Measurements from ENCODE around the gene PDZRN3. TPM values are rescaled to one million over a fixed set of nuclear protein-coding genes. Genes with fewer than 3 reads are reported as not detected.

PDZRN3 gene
- total and polyA plus RNA-seq, 2 donors (not counting 3 experiments of a cell fraction or from before 2014, with no cell fraction given): not detected

DNA sequence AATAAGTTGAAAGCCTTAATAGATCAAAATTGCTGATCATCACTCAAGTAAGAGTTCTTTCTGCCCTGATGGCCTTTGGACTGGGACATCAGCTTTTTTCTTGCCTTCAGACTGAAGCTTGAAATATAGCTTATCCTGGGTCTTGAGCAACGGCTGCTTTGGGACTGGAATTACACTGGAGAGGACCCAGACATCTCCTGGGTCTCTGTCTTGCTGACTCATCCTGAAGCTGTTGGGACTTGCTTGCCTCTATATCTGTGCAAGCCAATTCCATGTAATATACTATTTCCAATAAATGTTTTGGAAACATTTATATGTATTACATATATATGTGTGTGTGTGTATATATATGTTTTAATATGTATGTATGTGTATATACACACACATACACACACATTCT, 260.2 kb downstream of the PDZRN3 start:
- Histone ChIP-seq H3K27me3 (ENCODE audit: control insufficient read depth in 2 of 2, insufficient read depth in 2 of 2, low read length in 2 of 2) (no peaks in the 10 kb centered on the region), H3K27ac (ENCODE audit: insufficient read depth, low read depth, low read length) (no peak overlapping the region), H3K9ac (replicated peaks; ENCODE audit: extremely low read depth, insufficient read depth, low read length) (no peak overlapping the region), H3K36me3 (ENCODE audit: control insufficient read depth in 2 of 2, extremely low read depth in 1 of 2, insufficient read depth in 2 of 2, low read length in 2 of 2) (no peaks in the 10 kb centered on the region), H3K4me1 (ENCODE audit: control insufficient read depth, extremely low read depth, insufficient read depth, low read length) (no peaks in the 10 kb centered on the region), H3K79me2 (ENCODE audit: control insufficient read depth, insufficient read depth, low read length) (no peaks in the 10 kb centered on the region), H3K4me2 (ENCODE audit: insufficient read depth, low read length) (no peak overlapping the region), H4K20me1 (replicated peaks; ENCODE audit: control insufficient read depth, extremely low read depth, insufficient read depth, low read length) (no peaks in the 10 kb centered on the region), H3K4me3 (replicated peaks in 1 of 3; ENCODE audit: insufficient read depth in 1 of 3, low read depth in 1 of 3, low read length in 3 of 3) (no peak overlapping the region), H3K9me3 (replicated peaks; ENCODE audit: control insufficient read depth, insufficient read depth, low read length) (no peaks in the 10 kb centered on the region), H3K9me1 (replicated peaks; ENCODE audit: control insufficient read depth, extremely low read depth, insufficient read depth, low read length) (no peaks in the 10 kb centered on the region), H2AFZ (ENCODE audit: low read depth, low read length) (no peak overlapping the region)
- ChIA-PET POLR2A (no interaction called here), CTCF (no interaction called here)
- dilution Hi-C loops (cut with MboI; ENCODE audit: extremely low pct_ligation_motif_present, low sequenced_read_pairs) (no loop called here), intact Hi-C loops (cut with micrococcal nuclease) (no loop called here)
- TF ChIP-seq POLR2AphosphoS5 (IDR thresholded peaks at IDR 0.05; ENCODE audit: insufficient read depth, low read depth, low read length): no peak
- no peak for TF ChIP-seq POLR2A (IDR thresholded peaks at IDR 0.05; ENCODE audit: low read depth, low read length)
- TF ChIP-seq, protein P1, sequence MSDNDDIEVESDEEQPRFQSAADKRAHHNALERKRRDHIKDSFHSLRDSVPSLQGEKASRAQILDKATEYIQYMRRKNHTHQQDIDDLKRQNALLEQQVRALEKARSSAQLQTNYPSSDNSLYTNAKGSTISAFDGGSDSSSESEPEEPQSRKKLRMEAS (IDR thresholded peaks at IDR 0.05; ENCODE audit: insufficient read depth, insufficient read length): no peak
- TF ChIP-seq EZH2 (IDR thresholded peaks at IDR 0.05; ENCODE audit: borderline replicate concordance, low read depth, low read length, severe bottlenecking): no peak
- no peak for TF ChIP-seq JUN (IDR thresholded peaks at IDR 0.05; ENCODE audit: borderline replicate concordance, insufficient read depth, insufficient read length, low read depth)
- no peak for TF ChIP-seq FOS (IDR thresholded peaks at IDR 0.05; ENCODE audit: borderline replicate concordance, insufficient read depth, low read length)
- TF ChIP-seq, protein P2, sequence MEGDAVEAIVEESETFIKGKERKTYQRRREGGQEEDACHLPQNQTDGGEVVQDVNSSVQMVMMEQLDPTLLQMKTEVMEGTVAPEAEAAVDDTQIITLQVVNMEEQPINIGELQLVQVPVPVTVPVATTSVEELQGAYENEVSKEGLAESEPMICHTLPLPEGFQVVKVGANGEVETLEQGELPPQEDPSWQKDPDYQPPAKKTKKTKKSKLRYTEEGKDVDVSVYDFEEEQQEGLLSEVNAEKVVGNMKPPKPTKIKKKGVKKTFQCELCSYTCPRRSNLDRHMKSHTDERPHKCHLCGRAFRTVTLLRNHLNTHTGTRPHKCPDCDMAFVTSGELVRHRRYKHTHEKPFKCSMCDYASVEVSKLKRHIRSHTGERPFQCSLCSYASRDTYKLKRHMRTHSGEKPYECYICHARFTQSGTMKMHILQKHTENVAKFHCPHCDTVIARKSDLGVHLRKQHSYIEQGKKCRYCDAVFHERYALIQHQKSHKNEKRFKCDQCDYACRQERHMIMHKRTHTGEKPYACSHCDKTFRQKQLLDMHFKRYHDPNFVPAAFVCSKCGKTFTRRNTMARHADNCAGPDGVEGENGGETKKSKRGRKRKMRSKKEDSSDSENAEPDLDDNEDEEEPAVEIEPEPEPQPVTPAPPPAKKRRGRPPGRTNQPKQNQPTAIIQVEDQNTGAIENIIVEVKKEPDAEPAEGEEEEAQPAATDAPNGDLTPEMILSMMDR (IDR thresholded peaks at IDR 0.05; ENCODE audit: extremely low read depth in 1 of 2, insufficient read depth in 1 of 2, low read depth in 1 of 2, low read length in 2 of 2): no peak
- TF ChIP-seq MYC (IDR thresholded peaks at IDR 0.05; ENCODE audit: low read depth, low read length): no peak
- TF ChIP-seq GATA2 (IDR thresholded peaks at IDR 0.05; ENCODE audit: insufficient read depth, insufficient read length, low read depth, low read length): no peak
- FAIRE-seq (no peak), DNase-seq (ENCODE audit: low read depth, low spot score) (no peak)
- BruUV-seq (replicated peaks): no TSS peak
